ENCODE data around the gene RPS6KA4.

DNA sequence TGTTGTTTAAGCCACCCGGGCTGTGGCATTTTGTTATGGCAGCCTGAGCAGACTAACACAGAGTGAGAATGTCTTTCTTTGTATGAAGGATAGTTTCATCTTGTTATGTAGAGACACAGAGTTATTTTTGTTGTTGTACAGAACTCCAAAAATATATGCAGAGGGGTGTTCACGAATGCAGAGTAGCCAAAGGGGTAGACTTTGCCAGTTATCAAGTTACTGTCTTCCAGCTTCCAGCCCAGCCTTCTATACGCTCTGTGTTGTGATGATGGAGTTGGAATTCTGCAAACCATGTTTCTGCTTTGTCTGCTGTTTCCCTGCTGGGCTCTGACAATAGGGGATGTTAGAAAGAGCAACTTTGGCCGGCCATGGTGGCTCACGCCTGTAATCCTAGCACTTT, 44.1 kb downstream of the RPS6KA4 start:
- TF ChIP-seq, protein P1, sequence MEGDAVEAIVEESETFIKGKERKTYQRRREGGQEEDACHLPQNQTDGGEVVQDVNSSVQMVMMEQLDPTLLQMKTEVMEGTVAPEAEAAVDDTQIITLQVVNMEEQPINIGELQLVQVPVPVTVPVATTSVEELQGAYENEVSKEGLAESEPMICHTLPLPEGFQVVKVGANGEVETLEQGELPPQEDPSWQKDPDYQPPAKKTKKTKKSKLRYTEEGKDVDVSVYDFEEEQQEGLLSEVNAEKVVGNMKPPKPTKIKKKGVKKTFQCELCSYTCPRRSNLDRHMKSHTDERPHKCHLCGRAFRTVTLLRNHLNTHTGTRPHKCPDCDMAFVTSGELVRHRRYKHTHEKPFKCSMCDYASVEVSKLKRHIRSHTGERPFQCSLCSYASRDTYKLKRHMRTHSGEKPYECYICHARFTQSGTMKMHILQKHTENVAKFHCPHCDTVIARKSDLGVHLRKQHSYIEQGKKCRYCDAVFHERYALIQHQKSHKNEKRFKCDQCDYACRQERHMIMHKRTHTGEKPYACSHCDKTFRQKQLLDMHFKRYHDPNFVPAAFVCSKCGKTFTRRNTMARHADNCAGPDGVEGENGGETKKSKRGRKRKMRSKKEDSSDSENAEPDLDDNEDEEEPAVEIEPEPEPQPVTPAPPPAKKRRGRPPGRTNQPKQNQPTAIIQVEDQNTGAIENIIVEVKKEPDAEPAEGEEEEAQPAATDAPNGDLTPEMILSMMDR (IDR thresholded peaks at IDR 0.05): no peak
- TF ChIP-seq POLR2AphosphoS5 (IDR thresholded peaks at IDR 0.05; ENCODE audit: insufficient read depth in 1 of 2, low read depth in 1 of 2): no peak
- no peak for TF ChIP-seq POLR2A (IDR thresholded peaks at IDR 0.05)

All from vagina (tissue), 2 donors.